Measurements from ENCODE around the gene IFNL3. TPM values are rescaled to one million over a fixed set of nuclear protein-coding genes. Genes with fewer than 3 reads are reported as not detected.

Gene IFNL3
- total and polyA plus RNA-seq, 9 of the 15 experiments (the other 6 are each of a cell fraction or from before 2014, with no cell fraction given): not detected

DNA sequence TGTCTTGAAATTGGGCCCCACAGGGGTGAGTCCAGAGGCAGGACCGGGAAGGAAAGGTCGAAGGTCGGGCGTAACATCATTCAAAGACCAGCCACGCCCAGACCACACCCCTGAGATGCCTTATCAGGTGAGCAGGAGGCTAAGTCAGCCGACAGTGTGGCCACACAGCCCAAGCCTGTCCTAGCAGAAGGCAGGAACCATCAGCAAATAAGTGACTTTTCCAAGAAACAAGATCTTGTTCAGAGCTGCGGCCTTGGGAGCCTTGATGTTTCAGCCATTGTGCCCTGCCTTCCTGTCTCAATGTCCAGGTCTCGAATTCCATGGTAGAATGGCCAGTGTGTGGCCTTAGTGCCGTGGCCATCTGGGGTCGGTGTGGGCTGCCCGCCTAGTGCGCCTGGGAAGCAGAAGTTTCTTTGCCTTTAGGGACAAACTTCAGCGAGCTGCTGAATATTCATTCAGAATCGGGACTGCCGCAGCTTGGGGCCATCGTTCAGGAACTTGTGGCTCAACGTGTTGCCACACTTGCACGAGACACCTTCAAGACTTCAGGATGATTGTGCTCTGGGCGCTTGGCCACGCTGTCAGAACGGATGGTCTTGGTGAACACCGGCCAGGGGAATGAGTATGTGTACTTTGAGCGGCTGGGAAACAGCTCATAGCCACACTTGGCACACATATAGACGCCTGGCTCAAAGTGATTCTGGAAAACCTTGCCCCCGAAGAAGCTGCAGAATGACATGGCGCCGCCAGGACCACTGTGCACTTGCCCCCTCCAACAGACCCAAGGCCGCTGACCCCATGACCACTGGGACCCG, 9.9 kb upstream of the IFNL3 start (continued):
- TF ChIP-seq, protein P1, sequence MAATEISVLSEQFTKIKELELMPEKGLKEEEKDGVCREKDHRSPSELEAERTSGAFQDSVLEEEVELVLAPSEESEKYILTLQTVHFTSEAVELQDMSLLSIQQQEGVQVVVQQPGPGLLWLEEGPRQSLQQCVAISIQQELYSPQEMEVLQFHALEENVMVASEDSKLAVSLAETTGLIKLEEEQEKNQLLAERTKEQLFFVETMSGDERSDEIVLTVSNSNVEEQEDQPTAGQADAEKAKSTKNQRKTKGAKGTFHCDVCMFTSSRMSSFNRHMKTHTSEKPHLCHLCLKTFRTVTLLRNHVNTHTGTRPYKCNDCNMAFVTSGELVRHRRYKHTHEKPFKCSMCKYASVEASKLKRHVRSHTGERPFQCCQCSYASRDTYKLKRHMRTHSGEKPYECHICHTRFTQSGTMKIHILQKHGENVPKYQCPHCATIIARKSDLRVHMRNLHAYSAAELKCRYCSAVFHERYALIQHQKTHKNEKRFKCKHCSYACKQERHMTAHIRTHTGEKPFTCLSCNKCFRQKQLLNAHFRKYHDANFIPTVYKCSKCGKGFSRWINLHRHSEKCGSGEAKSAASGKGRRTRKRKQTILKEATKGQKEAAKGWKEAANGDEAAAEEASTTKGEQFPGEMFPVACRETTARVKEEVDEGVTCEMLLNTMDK (IDR thresholded peaks at IDR 0.05; ENCODE audit: borderline replicate concordance, insufficient read depth, low read depth, low read length, poor library complexity, severe bottlenecking): no peak
- TF ChIP-seq SP1 (CRISPR knock-in tag; IDR thresholded peaks at IDR 0.05) (peak; percentile 65; the same call in 1 of the 2 replicates), POLR2AphosphoS5 (IDR thresholded peaks at IDR 0.05; ENCODE audit: control insufficient read depth, insufficient read depth, low read depth, low read length) (peak; percentile 50; the same call in 1 of the 2 replicates), ZBTB8A (IDR thresholded peaks at IDR 0.05; ENCODE audit: partially characterized antibody) (no peak), GTF2F1 (IDR thresholded peaks at IDR 0.05; ENCODE audit: low read depth, low read length) (no peak), SUPT5H (IDR thresholded peaks at IDR 0.05) (peak; percentile 70), RCOR1 (IDR thresholded peaks at IDR 0.05; ENCODE audit: borderline replicate concordance in 1 of 2, low read depth in 2 of 2, low read length in 2 of 2) (peak in 1 of 2 experiments; percentile 74; a peak in 2 of 4 replicates), PHF8 (IDR thresholded peaks at IDR 0.05; ENCODE audit: borderline replicate concordance, low read length) (peak; percentile 37; the same call in 1 of the 2 replicates), TAF9B (IDR thresholded peaks at IDR 0.05; ENCODE audit: partially characterized antibody) (peak; percentile 22), NR2C2 (CRISPR knock-in tag; IDR thresholded peaks at IDR 0.05) (peak; percentile 91; the same call in 1 of the 2 replicates), NR2C2 (tag; IDR thresholded peaks at IDR 0.05) (peak; percentile 92)
- TF ChIP-seq, protein P2, sequence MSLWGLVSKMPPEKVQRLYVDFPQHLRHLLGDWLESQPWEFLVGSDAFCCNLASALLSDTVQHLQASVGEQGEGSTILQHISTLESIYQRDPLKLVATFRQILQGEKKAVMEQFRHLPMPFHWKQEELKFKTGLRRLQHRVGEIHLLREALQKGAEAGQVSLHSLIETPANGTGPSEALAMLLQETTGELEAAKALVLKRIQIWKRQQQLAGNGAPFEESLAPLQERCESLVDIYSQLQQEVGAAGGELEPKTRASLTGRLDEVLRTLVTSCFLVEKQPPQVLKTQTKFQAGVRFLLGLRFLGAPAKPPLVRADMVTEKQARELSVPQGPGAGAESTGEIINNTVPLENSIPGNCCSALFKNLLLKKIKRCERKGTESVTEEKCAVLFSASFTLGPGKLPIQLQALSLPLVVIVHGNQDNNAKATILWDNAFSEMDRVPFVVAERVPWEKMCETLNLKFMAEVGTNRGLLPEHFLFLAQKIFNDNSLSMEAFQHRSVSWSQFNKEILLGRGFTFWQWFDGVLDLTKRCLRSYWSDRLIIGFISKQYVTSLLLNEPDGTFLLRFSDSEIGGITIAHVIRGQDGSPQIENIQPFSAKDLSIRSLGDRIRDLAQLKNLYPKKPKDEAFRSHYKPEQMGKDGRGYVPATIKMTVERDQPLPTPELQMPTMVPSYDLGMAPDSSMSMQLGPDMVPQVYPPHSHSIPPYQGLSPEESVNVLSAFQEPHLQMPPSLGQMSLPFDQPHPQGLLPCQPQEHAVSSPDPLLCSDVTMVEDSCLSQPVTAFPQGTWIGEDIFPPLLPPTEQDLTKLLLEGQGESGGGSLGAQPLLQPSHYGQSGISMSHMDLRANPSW (CRISPR knock-in tag; IDR thresholded peaks at IDR 0.05): peak; percentile 55; the same call in 1 of the 2 replicates
- TF ChIP-seq, protein P3, sequence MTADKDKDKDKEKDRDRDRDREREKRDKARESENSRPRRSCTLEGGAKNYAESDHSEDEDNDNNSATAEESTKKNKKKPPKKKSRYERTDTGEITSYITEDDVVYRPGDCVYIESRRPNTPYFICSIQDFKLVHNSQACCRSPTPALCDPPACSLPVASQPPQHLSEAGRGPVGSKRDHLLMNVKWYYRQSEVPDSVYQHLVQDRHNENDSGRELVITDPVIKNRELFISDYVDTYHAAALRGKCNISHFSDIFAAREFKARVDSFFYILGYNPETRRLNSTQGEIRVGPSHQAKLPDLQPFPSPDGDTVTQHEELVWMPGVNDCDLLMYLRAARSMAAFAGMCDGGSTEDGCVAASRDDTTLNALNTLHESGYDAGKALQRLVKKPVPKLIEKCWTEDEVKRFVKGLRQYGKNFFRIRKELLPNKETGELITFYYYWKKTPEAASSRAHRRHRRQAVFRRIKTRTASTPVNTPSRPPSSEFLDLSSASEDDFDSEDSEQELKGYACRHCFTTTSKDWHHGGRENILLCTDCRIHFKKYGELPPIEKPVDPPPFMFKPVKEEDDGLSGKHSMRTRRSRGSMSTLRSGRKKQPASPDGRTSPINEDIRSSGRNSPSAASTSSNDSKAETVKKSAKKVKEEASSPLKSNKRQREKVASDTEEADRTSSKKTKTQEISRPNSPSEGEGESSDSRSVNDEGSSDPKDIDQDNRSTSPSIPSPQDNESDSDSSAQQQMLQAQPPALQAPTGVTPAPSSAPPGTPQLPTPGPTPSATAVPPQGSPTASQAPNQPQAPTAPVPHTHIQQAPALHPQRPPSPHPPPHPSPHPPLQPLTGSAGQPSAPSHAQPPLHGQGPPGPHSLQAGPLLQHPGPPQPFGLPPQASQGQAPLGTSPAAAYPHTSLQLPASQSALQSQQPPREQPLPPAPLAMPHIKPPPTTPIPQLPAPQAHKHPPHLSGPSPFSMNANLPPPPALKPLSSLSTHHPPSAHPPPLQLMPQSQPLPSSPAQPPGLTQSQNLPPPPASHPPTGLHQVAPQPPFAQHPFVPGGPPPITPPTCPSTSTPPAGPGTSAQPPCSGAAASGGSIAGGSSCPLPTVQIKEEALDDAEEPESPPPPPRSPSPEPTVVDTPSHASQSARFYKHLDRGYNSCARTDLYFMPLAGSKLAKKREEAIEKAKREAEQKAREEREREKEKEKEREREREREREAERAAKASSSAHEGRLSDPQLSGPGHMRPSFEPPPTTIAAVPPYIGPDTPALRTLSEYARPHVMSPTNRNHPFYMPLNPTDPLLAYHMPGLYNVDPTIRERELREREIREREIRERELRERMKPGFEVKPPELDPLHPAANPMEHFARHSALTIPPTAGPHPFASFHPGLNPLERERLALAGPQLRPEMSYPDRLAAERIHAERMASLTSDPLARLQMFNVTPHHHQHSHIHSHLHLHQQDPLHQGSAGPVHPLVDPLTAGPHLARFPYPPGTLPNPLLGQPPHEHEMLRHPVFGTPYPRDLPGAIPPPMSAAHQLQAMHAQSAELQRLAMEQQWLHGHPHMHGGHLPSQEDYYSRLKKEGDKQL (CRISPR knock-in tag; IDR thresholded peaks at IDR 0.05; ENCODE audit: borderline replicate concordance): peak; percentile 85; the same call in 1 of the 2 replicates
